ENCODE data around the gene PLPPR5.

The PLPPR5 gene

GRCh38 chr1:98904684-98905083 is 100.0 kb downstream of the PLPPR5 start:
- no peaks in the 10 kb centered on the region for H3K36me3 ChIP-seq (replicated peaks in 1 of 2; ENCODE audit: control insufficient read depth in 2 of 2, insufficient read depth in 2 of 2, low read length in 2 of 2)
- H3K9ac ChIP-seq (ENCODE audit: low read depth, low read length, poor library complexity), result no peak overlapping the region
- no peak overlapping the region for H2AFZ ChIP-seq (ENCODE audit: low read length)
- no CpG with 5 or more reads among the region's 4 CpGs for WGBS, 2 donors (ENCODE audit: extremely low coverage in 2 of 2, insufficient read length in 2 of 2, insufficient replicate concordance in 1 of 2)
- H3K79me1 ChIP-seq (ENCODE audit: low read depth, low read length), result no peaks in the 10 kb centered on the region
- no peak overlapping the region for H3K4me2 ChIP-seq (ENCODE audit: insufficient read depth, low read length, poor library complexity, severe bottlenecking)
- H3K9me3 ChIP-seq (replicated peaks in 1 of 2; ENCODE audit: control insufficient read depth in 2 of 2, insufficient read depth in 1 of 2, low read depth in 1 of 2, low read length in 2 of 2), result no peaks in the 10 kb centered on the region
- no peak overlapping the region for H2BK120ac ChIP-seq (ENCODE audit: low read depth, low read length)
- H3K4me1 ChIP-seq (ENCODE audit: control insufficient read depth in 2 of 2, insufficient read depth in 1 of 2, low read depth in 1 of 2, low read length in 2 of 2), result peaks cover 0 to 2% of the 10 kb centered on the region in 2 donors
- H3K27ac ChIP-seq (replicated peaks; ENCODE audit: low read length), result no peak overlapping the region
- no peak overlapping the region for H3K18ac ChIP-seq (ENCODE audit: low read length)
- no peak for DNase-seq (ENCODE audit: low spot score)
- H2AK5ac ChIP-seq (ENCODE audit: low read depth, low read length), result no peak overlapping the region
- no peak overlapping the region for H3K14ac ChIP-seq (ENCODE audit: low read length)
- H2BK5ac ChIP-seq (ENCODE audit: low read length), result no peak overlapping the region
- no peak overlapping the region for H4K91ac ChIP-seq (ENCODE audit: low read depth, low read length, poor library complexity)
- no peak overlapping the region for H3K4me3 ChIP-seq (ENCODE audit: low read length in 2 of 2)
- H3K4ac ChIP-seq (ENCODE audit: low read length), result no peak overlapping the region
- H4K8ac ChIP-seq (ENCODE audit: low read depth, low read length), result no peak overlapping the region
- H3K27me3 ChIP-seq (ENCODE audit: control insufficient read depth in 3 of 3, insufficient read depth in 3 of 3, low read depth in 1 of 3, low read length in 3 of 3), result no peaks in the 10 kb centered on the region
- no peak overlapping the region for H2BK15ac ChIP-seq (ENCODE audit: low read length)
- H3K23ac ChIP-seq (ENCODE audit: low read depth, low read length, poor library complexity), result no peak overlapping the region
- H2BK12ac ChIP-seq (ENCODE audit: low read length), result no peak overlapping the region

- peaks cover 0 to 2% of the 10 kb centered on the region in 2 donors for H3K4me1 ChIP-seq (ENCODE audit: control insufficient read depth in 2 of 2, insufficient read depth in 1 of 2, low read depth in 1 of 2, low read length in 2 of 2)
- DNase-seq (ENCODE audit: low spot score), result no peak
- no peaks in the 10 kb centered on the region for H3K27me3 ChIP-seq (ENCODE audit: control insufficient read depth in 3 of 3, insufficient read depth in 3 of 3, low read depth in 1 of 3, low read length in 3 of 3)
- no peak overlapping the region for H2BK12ac ChIP-seq (ENCODE audit: low read length)
- no peak overlapping the region for H4K8ac ChIP-seq (ENCODE audit: low read depth, low read length)
- H3K27ac ChIP-seq (replicated peaks; ENCODE audit: low read length), result no peak overlapping the region
- H3K18ac ChIP-seq (ENCODE audit: low read length), result no peak overlapping the region
- H2BK5ac ChIP-seq (ENCODE audit: low read length), result no peak overlapping the region
- no peak overlapping the region for H3K4me3 ChIP-seq (ENCODE audit: low read length in 2 of 2)
- no peak overlapping the region for H2AK5ac ChIP-seq (ENCODE audit: low read depth, low read length)
- H3K79me1 ChIP-seq (ENCODE audit: low read depth, low read length), result no peaks in the 10 kb centered on the region
- H2AFZ ChIP-seq (ENCODE audit: low read length), result no peak overlapping the region
- H2BK120ac ChIP-seq (ENCODE audit: low read depth, low read length), result no peak overlapping the region
- no CpG with 5 or more reads among the region's 1 CpG for WGBS, 2 donors (ENCODE audit: extremely low coverage in 2 of 2, insufficient read length in 2 of 2, insufficient replicate concordance in 1 of 2)
- no peak overlapping the region for H3K4me2 ChIP-seq (ENCODE audit: insufficient read depth, low read length, poor library complexity, severe bottlenecking)
- no peak overlapping the region for H4K91ac ChIP-seq (ENCODE audit: low read depth, low read length, poor library complexity)
- H3K4ac ChIP-seq (ENCODE audit: low read length), result no peak overlapping the region
- no peaks in the 10 kb centered on the region for H3K9me3 ChIP-seq (replicated peaks in 1 of 2; ENCODE audit: control insufficient read depth in 2 of 2, insufficient read depth in 1 of 2, low read depth in 1 of 2, low read length in 2 of 2)
- no peak overlapping the region for H3K14ac ChIP-seq (ENCODE audit: low read length)
- H2BK15ac ChIP-seq (ENCODE audit: low read length), result no peak overlapping the region
- no peak overlapping the region for H3K9ac ChIP-seq (ENCODE audit: low read depth, low read length, poor library complexity)
- H3K23ac ChIP-seq (ENCODE audit: low read depth, low read length, poor library complexity), result no peak overlapping the region
- no peaks in the 10 kb centered on the region for H3K36me3 ChIP-seq (replicated peaks in 1 of 2; ENCODE audit: control insufficient read depth in 2 of 2, insufficient read depth in 2 of 2, low read length in 2 of 2)
Observed at GRCh38 chr1:98903726-98904125, 100.9 kb downstream of the PLPPR5 start.

GRCh38 chr1:98903261-98903660 is 101.4 kb downstream of the PLPPR5 start:
- Histone ChIP-seq H3K4me2 (ENCODE audit: insufficient read depth, low read length, poor library complexity, severe bottlenecking) (no peak overlapping the region), H3K9me3 (replicated peaks in 1 of 2; ENCODE audit: control insufficient read depth in 2 of 2, insufficient read depth in 1 of 2, low read depth in 1 of 2, low read length in 2 of 2) (no peaks in the 10 kb centered on the region), H2BK5ac (ENCODE audit: low read length) (no peak overlapping the region), H2BK12ac (ENCODE audit: low read length) (no peak overlapping the region), H4K8ac (ENCODE audit: low read depth, low read length) (no peak overlapping the region), H2BK15ac (ENCODE audit: low read length) (no peak overlapping the region), H3K18ac (ENCODE audit: low read length) (no peak overlapping the region), H3K4me3 (ENCODE audit: low read length in 2 of 2) (no peak overlapping the region), H2BK120ac (ENCODE audit: low read depth, low read length) (no peak overlapping the region), H2AK5ac (ENCODE audit: low read depth, low read length) (no peak overlapping the region), H3K4ac (ENCODE audit: low read length) (no peak overlapping the region), H3K27ac (replicated peaks; ENCODE audit: low read length) (no peak overlapping the region), H3K23ac (ENCODE audit: low read depth, low read length, poor library complexity) (no peak overlapping the region), H3K27me3 (ENCODE audit: control insufficient read depth in 3 of 3, insufficient read depth in 3 of 3, low read depth in 1 of 3, low read length in 3 of 3) (no peaks in the 10 kb centered on the region), H3K9ac (ENCODE audit: low read depth, low read length, poor library complexity) (no peak overlapping the region), H3K14ac (ENCODE audit: low read length) (no peak overlapping the region), H4K91ac (ENCODE audit: low read depth, low read length, poor library complexity) (no peak overlapping the region), H3K36me3 (replicated peaks in 1 of 2; ENCODE audit: control insufficient read depth in 2 of 2, insufficient read depth in 2 of 2, low read length in 2 of 2) (no peaks in the 10 kb centered on the region), H2AFZ (ENCODE audit: low read length) (no peak overlapping the region), H3K4me1 (ENCODE audit: control insufficient read depth in 2 of 2, insufficient read depth in 1 of 2, low read depth in 1 of 2, low read length in 2 of 2) (peaks cover 0 to 2% of the 10 kb centered on the region in 2 donors), H3K79me1 (ENCODE audit: low read depth, low read length) (no peaks in the 10 kb centered on the region)
- no peak for DNase-seq (ENCODE audit: low spot score)
- no CpG with 5 or more reads among the region's 2 CpGs for WGBS, 2 donors (ENCODE audit: extremely low coverage in 2 of 2, insufficient read length in 2 of 2, insufficient replicate concordance in 1 of 2)

GRCh38 chr1:98898940-98899339 is 105.7 kb downstream of the PLPPR5 start:
- no peak for DNase-seq (ENCODE audit: low spot score)
- H3K79me1 ChIP-seq (ENCODE audit: low read depth, low read length), result no peaks in the 10 kb centered on the region
- H3K27ac ChIP-seq (replicated peaks; ENCODE audit: low read length), result no peak overlapping the region

More at GRCh38 chr1:98898940-98899339, 105.7 kb downstream of the PLPPR5 start:
- no peak overlapping the region for H3K4ac ChIP-seq (ENCODE audit: low read length)
- no peak overlapping the region for H4K91ac ChIP-seq (ENCODE audit: low read depth, low read length, poor library complexity)
- H3K36me3 ChIP-seq (replicated peaks in 1 of 2; ENCODE audit: control insufficient read depth in 2 of 2, insufficient read depth in 2 of 2, low read length in 2 of 2), result no peaks in the 10 kb centered on the region
- no peaks in the 10 kb centered on the region for H3K4me1 ChIP-seq (ENCODE audit: control insufficient read depth in 2 of 2, insufficient read depth in 1 of 2, low read depth in 1 of 2, low read length in 2 of 2)
- no peak overlapping the region for H3K14ac ChIP-seq (ENCODE audit: low read length)
- no peak overlapping the region for H3K23ac ChIP-seq (ENCODE audit: low read depth, low read length, poor library complexity)
- H3K4me3 ChIP-seq (ENCODE audit: low read length in 2 of 2), result no peak overlapping the region
- H3K9me3 ChIP-seq (replicated peaks in 1 of 2; ENCODE audit: control insufficient read depth in 2 of 2, insufficient read depth in 1 of 2, low read depth in 1 of 2, low read length in 2 of 2), result no peaks in the 10 kb centered on the region
- no CpG with 5 or more reads among the region's 2 CpGs for WGBS, 2 donors (ENCODE audit: extremely low coverage in 2 of 2, insufficient read length in 2 of 2, insufficient replicate concordance in 1 of 2)
- H3K18ac ChIP-seq (ENCODE audit: low read length), result no peak overlapping the region
- H3K4me2 ChIP-seq (ENCODE audit: insufficient read depth, low read length, poor library complexity, severe bottlenecking), result no peak overlapping the region
- no peak overlapping the region for H3K9ac ChIP-seq (ENCODE audit: low read depth, low read length, poor library complexity)
- no peak overlapping the region for H2BK5ac ChIP-seq (ENCODE audit: low read length)
- no peak overlapping the region for H2AK5ac ChIP-seq (ENCODE audit: low read depth, low read length)
- H2BK15ac ChIP-seq (ENCODE audit: low read length), result no peak overlapping the region
- H2AFZ ChIP-seq (ENCODE audit: low read length), result no peak overlapping the region
- H2BK12ac ChIP-seq (ENCODE audit: low read length), result no peak overlapping the region
- no peak overlapping the region for H4K8ac ChIP-seq (ENCODE audit: low read depth, low read length)
- no peaks in the 10 kb centered on the region for H3K27me3 ChIP-seq (ENCODE audit: control insufficient read depth in 3 of 3, insufficient read depth in 3 of 3, low read depth in 1 of 3, low read length in 3 of 3)
- no peak overlapping the region for H2BK120ac ChIP-seq (ENCODE audit: low read depth, low read length)

Measured in neuronal stem cell (in vitro differentiated cells).